ENCODE results near the gene SPTBN1. TPM values are rescaled to one million over a fixed set of nuclear protein-coding genes. Genes with fewer than 3 reads are reported as not detected.

Gene SPTBN1
- total RNA-seq, 2 experiments from 2014 or later, result 132 to 183 TPM

DNA sequence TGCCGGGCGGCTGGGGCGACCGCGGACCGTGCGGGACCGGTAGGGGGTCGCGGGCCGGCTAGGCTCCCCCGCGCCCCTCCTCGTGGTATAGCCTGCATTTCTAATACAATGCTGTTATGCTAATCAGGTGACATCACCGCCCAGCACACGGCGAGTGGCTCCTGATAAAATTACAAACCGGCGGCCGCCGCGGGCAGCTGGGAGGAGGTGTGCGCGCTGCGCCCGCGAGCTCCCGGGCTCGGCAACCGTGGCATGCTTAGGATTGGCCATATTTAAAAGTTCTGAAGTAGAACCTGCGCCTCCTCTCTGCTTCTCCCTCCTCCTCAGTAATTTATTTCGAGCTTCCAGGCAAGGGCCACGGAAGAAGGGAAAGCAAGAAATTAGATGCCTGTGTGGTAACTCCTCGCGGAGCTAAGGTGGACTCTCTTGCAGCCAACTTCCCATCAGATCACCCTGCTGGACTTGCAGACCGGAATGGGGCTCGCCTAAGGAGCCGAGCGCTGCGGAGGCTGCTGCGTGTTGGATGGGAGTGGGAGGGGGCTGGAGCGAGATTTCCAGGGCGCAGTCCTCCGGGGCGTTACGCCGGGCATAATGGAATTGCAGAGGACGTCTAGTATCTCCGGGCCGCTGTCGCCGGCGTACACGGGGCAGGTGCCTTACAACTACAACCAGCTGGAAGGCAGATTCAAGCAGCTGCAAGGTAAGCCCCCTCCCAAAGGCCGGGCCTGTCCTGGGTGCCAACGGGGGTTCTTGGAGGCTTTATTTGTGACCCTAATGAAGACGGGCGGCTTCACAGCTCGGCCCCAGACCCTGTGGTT lies 102.3 kb downstream of the SPTBN1 start:
- peak overlapping the region; percentile 76 for H2AFZ ChIP-seq (ENCODE audit: low read length)
- peaks cover 50% of the 10 kb centered on the region for H3K79me2 ChIP-seq (ENCODE audit: insufficient read depth, low read depth, low read length)
- peak overlapping the region; percentile 84 for H3K4me2 ChIP-seq (ENCODE audit: low read length)
- DNase-seq (ENCODE audit: low spot score), result peak; percentile 89
- H3K9me2 ChIP-seq (ENCODE audit: insufficient read depth, low read length), result no peaks in the 10 kb centered on the region
- no peaks in the 10 kb centered on the region for H3K36me3 ChIP-seq (ENCODE audit: insufficient read depth, low read length)
- BruUV-seq (replicated peaks), result TSS peak; percentile 80
- ChIA-PET POLR2A (interaction anchor here (0.5 to 3.7 kb wide), 23 partner anchors 8 to 655 kb away, joined by 3 to 56 read pairs (median 4); no protein-coding TSS in a partner anchor), CTCF (ENCODE audit: unreplicated experiment) (interaction anchor here (0.6 to 1.7 kb wide), 5 partner anchors 23 to 337 kb away, joined by 3 to 7 read pairs (median 3); no protein-coding TSS in a partner anchor)
- H4K20me1 ChIP-seq (ENCODE audit: insufficient read depth, low read length), result 0 out of 2 replicates have a peak, but pooled peaks cover 3% of the 10 kb centered on the region
- H3K27ac ChIP-seq (ENCODE audit: low read depth, low read length, poor library complexity, severe bottlenecking), result peak overlapping the region; percentile 79
- no peaks in the 10 kb centered on the region for H3K9me3 ChIP-seq (ENCODE audit: low read length)
- intact Hi-C loops (cut with micrococcal nuclease; ENCODE audit: unreplicated experiment), result loop anchor here (1.0 to 5.0 kb wide), 4 partner anchors 36 to 229 kb away; partner anchors contain the start of gene EML6
- peak overlapping the region; percentile 85 for H3K4me3 ChIP-seq (ENCODE audit: low read depth, low read length, poor library complexity, severe bottlenecking)
- TF ChIP-seq, protein P1, sequence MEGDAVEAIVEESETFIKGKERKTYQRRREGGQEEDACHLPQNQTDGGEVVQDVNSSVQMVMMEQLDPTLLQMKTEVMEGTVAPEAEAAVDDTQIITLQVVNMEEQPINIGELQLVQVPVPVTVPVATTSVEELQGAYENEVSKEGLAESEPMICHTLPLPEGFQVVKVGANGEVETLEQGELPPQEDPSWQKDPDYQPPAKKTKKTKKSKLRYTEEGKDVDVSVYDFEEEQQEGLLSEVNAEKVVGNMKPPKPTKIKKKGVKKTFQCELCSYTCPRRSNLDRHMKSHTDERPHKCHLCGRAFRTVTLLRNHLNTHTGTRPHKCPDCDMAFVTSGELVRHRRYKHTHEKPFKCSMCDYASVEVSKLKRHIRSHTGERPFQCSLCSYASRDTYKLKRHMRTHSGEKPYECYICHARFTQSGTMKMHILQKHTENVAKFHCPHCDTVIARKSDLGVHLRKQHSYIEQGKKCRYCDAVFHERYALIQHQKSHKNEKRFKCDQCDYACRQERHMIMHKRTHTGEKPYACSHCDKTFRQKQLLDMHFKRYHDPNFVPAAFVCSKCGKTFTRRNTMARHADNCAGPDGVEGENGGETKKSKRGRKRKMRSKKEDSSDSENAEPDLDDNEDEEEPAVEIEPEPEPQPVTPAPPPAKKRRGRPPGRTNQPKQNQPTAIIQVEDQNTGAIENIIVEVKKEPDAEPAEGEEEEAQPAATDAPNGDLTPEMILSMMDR (conservative IDR thresholded peaks at IDR 0.05; ENCODE audit: low read length), result no peak
- no peak for TF ChIP-seq EZH2phosphoT487 (IDR thresholded peaks at IDR 0.05; ENCODE audit: borderline replicate concordance, low read depth, low read length)
- H3K4me1 ChIP-seq (ENCODE audit: insufficient read depth, low read length, poor library complexity, severe bottlenecking), result peaks cover 43% of the 10 kb centered on the region

DNA sequence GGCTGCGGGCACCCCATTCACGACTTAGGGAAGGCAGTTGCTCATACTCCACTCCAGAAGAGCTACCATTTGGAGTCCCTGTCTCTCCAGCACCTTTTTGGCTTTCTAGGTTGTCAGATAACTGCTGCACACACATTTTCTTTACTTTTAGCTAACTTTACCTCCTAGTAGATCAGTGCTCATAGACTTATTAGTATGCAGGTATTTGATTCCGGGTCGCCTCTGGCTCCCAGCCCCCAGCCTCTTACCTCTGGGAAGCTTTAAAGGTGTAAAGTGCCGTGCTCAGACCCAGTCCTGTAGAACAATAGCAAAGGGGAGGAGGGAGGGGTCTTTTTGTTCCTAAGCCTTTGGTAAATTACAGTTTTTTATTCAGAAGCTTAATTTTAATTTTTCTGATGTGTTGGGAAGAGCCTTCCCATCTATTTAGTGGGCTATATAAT lies 102.9 kb downstream of the SPTBN1 start:
- CTCF ChIA-PET (ENCODE audit: unreplicated experiment), result interaction anchor here (1.0 to 1.7 kb wide), 3 partner anchors 23 to 100 kb away, joined by 3 to 7 read pairs (median 3); no protein-coding TSS in a partner anchor
- H3K9me3 ChIP-seq (ENCODE audit: low read length), result no peaks in the 10 kb centered on the region
- H4K20me1 ChIP-seq (ENCODE audit: insufficient read depth, low read length), result 0 out of 2 replicates have a peak, but pooled peaks cover 3% of the 10 kb centered on the region
- H3K4me2 ChIP-seq (ENCODE audit: low read length), result peak overlapping the region; percentile 84
- no peak for DNase-seq (ENCODE audit: low spot score)
- H3K36me3 ChIP-seq (ENCODE audit: insufficient read depth, low read length), result no peaks in the 10 kb centered on the region
- peak overlapping the region; percentile 85 for H3K4me3 ChIP-seq (ENCODE audit: low read depth, low read length, poor library complexity, severe bottlenecking)
- peak overlapping the region; percentile 79 for H3K27ac ChIP-seq (ENCODE audit: low read depth, low read length, poor library complexity, severe bottlenecking)
- POLR2A ChIA-PET, result interaction anchor here (0.6 to 3.7 kb wide), 20 partner anchors 8 to 654 kb away, joined by 3 to 56 read pairs (median 4); no protein-coding TSS in a partner anchor
- peaks cover 41% of the 10 kb centered on the region for H3K4me1 ChIP-seq (ENCODE audit: insufficient read depth, low read length, poor library complexity, severe bottlenecking)
- no TSS peak for BruUV-seq (replicated peaks)
- H2AFZ ChIP-seq (ENCODE audit: low read length), result no peak overlapping the region
- peaks cover 56% of the 10 kb centered on the region for H3K79me2 ChIP-seq (ENCODE audit: insufficient read depth, low read depth, low read length)
- H3K9me2 ChIP-seq (ENCODE audit: insufficient read depth, low read length), result no peaks in the 10 kb centered on the region
- intact Hi-C loops (cut with micrococcal nuclease; ENCODE audit: unreplicated experiment), result loop anchor here (1.0 to 5.0 kb wide), 3 partner anchors 36 to 228 kb away; partner anchors contain the start of gene EML6
- no peak for TF ChIP-seq EZH2phosphoT487 (IDR thresholded peaks at IDR 0.05; ENCODE audit: borderline replicate concordance, low read depth, low read length)
- TF ChIP-seq, protein P1 (conservative IDR thresholded peaks at IDR 0.05; ENCODE audit: low read length), result no peak

Measured in OCI-LY7 (cell line).